K562 (cell line): ENCODE data around the gene HES3. TPM values are rescaled to one million over a fixed set of nuclear protein-coding genes. Genes with fewer than 3 reads are reported as not detected.
A peak's percentile ranks its signal among the peaks of the same experiment; 100 is the strongest.

Experiments used
- LEF1 ChIP-seq: fragments of 450-650 bp; IDR thresholded peaks from 2 replicates; pipeline ENCODE4 v1.6.1; 2016; ENCODE audit warnings: mild to moderate bottlenecking
- NRF1 ChIP-seq, 2 experiments: fragments of 450-650 bp; IDR thresholded peaks in 1 of 2; conservative IDR thresholded peaks in 1 of 2; 2 replicates each; pipeline ENCODE4 v1.6.1; 2014; ENCODE audit warnings: mild to moderate bottlenecking in 2 of 2
- PML ChIP-seq: IDR thresholded peaks from 2 replicates; pipeline ENCODE4 v1.6.1; 2012; ENCODE audit warnings: low read length, inconsistent platforms
- RAD21 ChIP-seq, 2 experiments: fragments of 250-450 bp in 1 of 2; fragments of 450-650 bp in 1 of 2; sonication (Bioruptor Pico) in 1 of 2; formaldehyde crosslinking in 1 of 2; IDR thresholded peaks in 1 of 2; conservative IDR thresholded peaks in 1 of 2; 2 replicates each; pipeline versions ENCODE4 v1.4.0 to v1.8.0; 2020 to 2022; ENCODE audit warnings: mild to moderate bottlenecking in 2 of 2, moderate library complexity in 1 of 2
- ZNF431 ChIP-seq: sonication (generic); formaldehyde crosslinking; IDR thresholded peaks from 2 replicates; pipeline ENCODE4 v1.8.0; 2022; ENCODE audit warnings: mild to moderate bottlenecking, missing genetic modification reagents
- ZNF668 ChIP-seq: fragments of 250-450 bp; sonication (Bioruptor Pico); IDR thresholded peaks from 2 replicates; pipeline ENCODE4 v1.8.0; 2022; ENCODE audit warnings: mild to moderate bottlenecking, inconsistent platforms
- polyA plus RNA-seq, 8 experiments: library from polyadenylated mRNA; depleted of rRNA in 4 of 8; stranded (reverse) in 5 of 8; unstranded in 3 of 8; fragments of >200 nt; fragmentation: Nextera tagmentation in 2 of 8; fragmentation: Illumina TruSeq in 1 of 8; extraction: Ambion mirVana in 2 of 8; extraction: Trizol in 1 of 8; gene quantifications; 2 replicates each; pipeline versions ENCODE4 v1.2.1 to v1.2.3, GENCODE V29; 2011 to 2014; ENCODE audit warnings: inconsistent platforms in 1 of 8, missing spikeins in 1 of 8
- total RNA-seq, 7 experiments: library from RNA; depleted of rRNA in 6 of 7; stranded (reverse); fragments of >200 nt in 6 of 7; fragmentation: Illumina TruSeq in 2 of 7; extraction: Trizol in 2 of 7; gene quantifications; 2 replicates each; pipeline versions ENCODE4 v1.2.1 to v1.2.3, GENCODE V29; 2011 to 2021; ENCODE audit warnings: low replicate concordance in 1 of 7
- TF ChIP-seq, protein P1 (sequence below), 3 experiments: fragments of 200-800 bp in 1 of 3; fragments of 250-450 bp in 1 of 3; fragments of 450-650 bp in 1 of 3; sonication (Bioruptor Pico) in 1 of 3; sonication (Bioruptor generic) in 1 of 3; formaldehyde crosslinking in 1 of 3; IDR thresholded peaks; 2 replicates each; pipeline versions ENCODE4 v1.6.1 to v1.8.0; 2016 to 2022; ENCODE audit warnings: mild to moderate bottlenecking in 2 of 3, missing genetic modification characterization in 2 of 3, missing compliant biosample characterization in 1 of 3, moderate library complexity in 1 of 3
- TF ChIP-seq, protein P2 (sequence below), 2 experiments: fragments of 450-650 bp; formaldehyde crosslinking in 1 of 2; IDR thresholded peaks; 2 replicates each; pipeline versions ENCODE4 v1.4.0 to v1.6.1; 2014 to 2020; ENCODE audit warnings: mild to moderate bottlenecking in 2 of 2, borderline replicate concordance in 1 of 2, low read depth in 1 of 2
- TF ChIP-seq, protein P3 (sequence below): sonication (generic); formaldehyde crosslinking; IDR thresholded peaks from 2 replicates; pipeline ENCODE4 v1.8.0; 2022; ENCODE audit warnings: mild to moderate bottlenecking, missing genetic modification reagents

The HES3 gene
- total and polyA plus RNA-seq, 9 of the 15 experiments (the other 6 are each of a cell fraction or from before 2014, with no cell fraction given) = not detected

DNA sequence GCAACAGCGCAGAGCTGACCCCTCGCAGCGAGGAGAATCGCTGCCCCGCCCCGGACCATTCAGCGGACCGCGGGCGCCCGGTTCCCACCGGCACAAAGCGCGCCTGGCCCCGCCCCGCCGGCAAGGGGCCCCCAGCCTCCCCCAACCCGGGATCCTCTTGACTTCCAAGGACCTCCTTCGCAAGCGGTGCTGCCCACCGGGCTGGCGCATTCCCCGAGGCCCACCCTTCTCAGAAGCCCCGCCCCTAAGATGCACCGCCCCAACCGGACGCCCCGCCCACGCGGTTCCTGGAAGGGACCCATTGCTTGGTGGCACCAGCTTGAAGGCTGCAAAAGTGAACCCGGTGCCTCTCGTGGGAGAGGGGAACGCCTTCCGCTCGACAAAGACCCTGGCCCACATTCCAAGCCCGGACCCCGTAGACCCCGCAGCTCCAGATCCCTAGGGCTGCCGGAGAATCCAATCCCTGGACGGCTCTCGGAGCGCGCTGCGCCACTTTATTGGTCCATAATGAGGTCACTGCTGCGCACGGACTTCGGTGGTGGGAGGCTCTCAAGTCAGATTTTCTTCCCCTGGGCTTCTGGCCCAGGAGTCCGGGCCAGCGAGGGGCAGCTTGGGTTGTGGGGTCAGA lies 2.0 kb downstream of the HES3 start (continued):
- TF ChIP-seq, protein P1, sequence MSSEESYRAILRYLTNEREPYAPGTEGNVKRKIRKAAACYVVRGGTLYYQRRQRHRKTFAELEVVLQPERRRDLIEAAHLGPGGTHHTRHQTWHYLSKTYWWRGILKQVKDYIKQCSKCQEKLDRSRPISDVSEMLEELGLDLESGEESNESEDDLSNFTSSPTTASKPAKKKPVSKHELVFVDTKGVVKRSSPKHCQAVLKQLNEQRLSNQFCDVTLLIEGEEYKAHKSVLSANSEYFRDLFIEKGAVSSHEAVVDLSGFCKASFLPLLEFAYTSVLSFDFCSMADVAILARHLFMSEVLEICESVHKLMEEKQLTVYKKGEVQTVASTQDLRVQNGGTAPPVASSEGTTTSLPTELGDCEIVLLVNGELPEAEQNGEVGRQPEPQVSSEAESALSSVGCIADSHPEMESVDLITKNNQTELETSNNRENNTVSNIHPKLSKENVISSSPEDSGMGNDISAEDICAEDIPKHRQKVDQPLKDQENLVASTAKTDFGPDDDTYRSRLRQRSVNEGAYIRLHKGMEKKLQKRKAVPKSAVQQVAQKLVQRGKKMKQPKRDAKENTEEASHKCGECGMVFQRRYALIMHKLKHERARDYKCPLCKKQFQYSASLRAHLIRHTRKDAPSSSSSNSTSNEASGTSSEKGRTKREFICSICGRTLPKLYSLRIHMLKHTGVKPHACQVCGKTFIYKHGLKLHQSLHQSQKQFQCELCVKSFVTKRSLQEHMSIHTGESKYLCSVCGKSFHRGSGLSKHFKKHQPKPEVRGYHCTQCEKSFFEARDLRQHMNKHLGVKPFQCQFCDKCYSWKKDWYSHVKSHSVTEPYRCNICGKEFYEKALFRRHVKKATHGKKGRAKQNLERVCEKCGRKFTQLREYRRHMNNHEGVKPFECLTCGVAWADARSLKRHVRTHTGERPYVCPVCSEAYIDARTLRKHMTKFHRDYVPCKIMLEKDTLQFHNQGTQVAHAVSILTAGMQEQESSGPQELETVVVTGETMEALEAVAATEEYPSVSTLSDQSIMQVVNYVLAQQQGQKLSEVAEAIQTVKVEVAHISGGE (CRISPR knock-in tag; IDR thresholded peaks at IDR 0.05) = peak in 1 of 3 experiments; percentile 38; a peak in 1 of 6 replicates
- TF ChIP-seq NRF1 (conservative IDR thresholded peaks at IDR 0.05 in 1 of 2, IDR thresholded peaks at IDR 0.05 in 1 of 2) = peak; percentile 38 to 41; a peak in 3 of 4 replicates
- TF ChIP-seq, protein P2, sequence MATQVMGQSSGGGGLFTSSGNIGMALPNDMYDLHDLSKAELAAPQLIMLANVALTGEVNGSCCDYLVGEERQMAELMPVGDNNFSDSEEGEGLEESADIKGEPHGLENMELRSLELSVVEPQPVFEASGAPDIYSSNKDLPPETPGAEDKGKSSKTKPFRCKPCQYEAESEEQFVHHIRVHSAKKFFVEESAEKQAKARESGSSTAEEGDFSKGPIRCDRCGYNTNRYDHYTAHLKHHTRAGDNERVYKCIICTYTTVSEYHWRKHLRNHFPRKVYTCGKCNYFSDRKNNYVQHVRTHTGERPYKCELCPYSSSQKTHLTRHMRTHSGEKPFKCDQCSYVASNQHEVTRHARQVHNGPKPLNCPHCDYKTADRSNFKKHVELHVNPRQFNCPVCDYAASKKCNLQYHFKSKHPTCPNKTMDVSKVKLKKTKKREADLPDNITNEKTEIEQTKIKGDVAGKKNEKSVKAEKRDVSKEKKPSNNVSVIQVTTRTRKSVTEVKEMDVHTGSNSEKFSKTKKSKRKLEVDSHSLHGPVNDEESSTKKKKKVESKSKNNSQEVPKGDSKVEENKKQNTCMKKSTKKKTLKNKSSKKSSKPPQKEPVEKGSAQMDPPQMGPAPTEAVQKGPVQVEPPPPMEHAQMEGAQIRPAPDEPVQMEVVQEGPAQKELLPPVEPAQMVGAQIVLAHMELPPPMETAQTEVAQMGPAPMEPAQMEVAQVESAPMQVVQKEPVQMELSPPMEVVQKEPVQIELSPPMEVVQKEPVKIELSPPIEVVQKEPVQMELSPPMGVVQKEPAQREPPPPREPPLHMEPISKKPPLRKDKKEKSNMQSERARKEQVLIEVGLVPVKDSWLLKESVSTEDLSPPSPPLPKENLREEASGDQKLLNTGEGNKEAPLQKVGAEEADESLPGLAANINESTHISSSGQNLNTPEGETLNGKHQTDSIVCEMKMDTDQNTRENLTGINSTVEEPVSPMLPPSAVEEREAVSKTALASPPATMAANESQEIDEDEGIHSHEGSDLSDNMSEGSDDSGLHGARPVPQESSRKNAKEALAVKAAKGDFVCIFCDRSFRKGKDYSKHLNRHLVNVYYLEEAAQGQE (IDR thresholded peaks at IDR 0.05; ENCODE audit: borderline replicate concordance) = 0 out of 2 replicates have a peak, but pooled peaks have one; percentile 3
- TF ChIP-seq, protein P2 (CRISPR knock-in tag; IDR thresholded peaks at IDR 0.05; ENCODE audit: low read depth) = no peak
- no peak for TF ChIP-seq ZNF431 (CRISPR knock-in tag)
- TF ChIP-seq, protein P3, sequence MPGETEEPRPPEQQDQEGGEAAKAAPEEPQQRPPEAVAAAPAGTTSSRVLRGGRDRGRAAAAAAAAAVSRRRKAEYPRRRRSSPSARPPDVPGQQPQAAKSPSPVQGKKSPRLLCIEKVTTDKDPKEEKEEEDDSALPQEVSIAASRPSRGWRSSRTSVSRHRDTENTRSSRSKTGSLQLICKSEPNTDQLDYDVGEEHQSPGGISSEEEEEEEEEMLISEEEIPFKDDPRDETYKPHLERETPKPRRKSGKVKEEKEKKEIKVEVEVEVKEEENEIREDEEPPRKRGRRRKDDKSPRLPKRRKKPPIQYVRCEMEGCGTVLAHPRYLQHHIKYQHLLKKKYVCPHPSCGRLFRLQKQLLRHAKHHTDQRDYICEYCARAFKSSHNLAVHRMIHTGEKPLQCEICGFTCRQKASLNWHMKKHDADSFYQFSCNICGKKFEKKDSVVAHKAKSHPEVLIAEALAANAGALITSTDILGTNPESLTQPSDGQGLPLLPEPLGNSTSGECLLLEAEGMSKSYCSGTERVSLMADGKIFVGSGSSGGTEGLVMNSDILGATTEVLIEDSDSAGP (CRISPR knock-in tag) = no peak
- TF ChIP-seq PML = no peak
- TF ChIP-seq LEF1 = no peak
- no peak for TF ChIP-seq RAD21 (CRISPR knock-in tag; conservative IDR thresholded peaks at IDR 0.05 in 1 of 2, IDR thresholded peaks at IDR 0.05 in 1 of 2)
- TF ChIP-seq ZNF668 = no peak
